Stimulated activated CD4-positive, alpha-beta T cell treated with anti-CD3 and anti-CD28 coated beads, Interleukin-15, amount 100 ng/mL, for 1 hour (primary cell): ENCODE data around the gene MFAP2.

Source experiments
- DNase-seq, 2 donors: peaks; one replicate each; pipeline ENCODE4 v3.0.0-alpha.2; 2020; ENCODE audit warnings: low read depth in 1 of 2, low spot score in 1 of 2

The MFAP2 gene

GRCh38 chr1:17008208-17008855 lies 27.9 kb upstream of the MFAP2 start:
- no peak for DNase-seq

GRCh38 chr1:17007121-17007520 lies 26.7 kb upstream of the MFAP2 start:
- DNase-seq: no peak

DNA sequence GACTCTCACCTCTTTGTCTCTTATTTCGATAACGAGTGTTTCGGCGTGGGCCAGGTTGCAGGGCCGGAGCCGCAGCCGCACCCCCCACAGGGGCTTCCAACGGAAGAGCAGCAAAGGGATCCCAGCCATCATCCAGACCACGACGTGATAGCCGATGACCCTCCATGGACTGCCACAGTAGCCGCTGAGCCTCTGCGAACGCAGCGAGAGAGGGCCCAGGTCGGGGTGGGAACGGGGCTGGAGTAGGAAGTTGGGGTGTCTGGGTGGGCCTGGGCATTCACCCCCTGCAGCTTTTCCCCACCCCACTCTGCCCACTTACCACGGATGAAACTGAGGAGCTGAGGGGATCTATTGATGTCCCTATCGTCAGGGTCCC lies 24.9 kb upstream of the MFAP2 start:
- DNase-seq: no peak

DNA sequence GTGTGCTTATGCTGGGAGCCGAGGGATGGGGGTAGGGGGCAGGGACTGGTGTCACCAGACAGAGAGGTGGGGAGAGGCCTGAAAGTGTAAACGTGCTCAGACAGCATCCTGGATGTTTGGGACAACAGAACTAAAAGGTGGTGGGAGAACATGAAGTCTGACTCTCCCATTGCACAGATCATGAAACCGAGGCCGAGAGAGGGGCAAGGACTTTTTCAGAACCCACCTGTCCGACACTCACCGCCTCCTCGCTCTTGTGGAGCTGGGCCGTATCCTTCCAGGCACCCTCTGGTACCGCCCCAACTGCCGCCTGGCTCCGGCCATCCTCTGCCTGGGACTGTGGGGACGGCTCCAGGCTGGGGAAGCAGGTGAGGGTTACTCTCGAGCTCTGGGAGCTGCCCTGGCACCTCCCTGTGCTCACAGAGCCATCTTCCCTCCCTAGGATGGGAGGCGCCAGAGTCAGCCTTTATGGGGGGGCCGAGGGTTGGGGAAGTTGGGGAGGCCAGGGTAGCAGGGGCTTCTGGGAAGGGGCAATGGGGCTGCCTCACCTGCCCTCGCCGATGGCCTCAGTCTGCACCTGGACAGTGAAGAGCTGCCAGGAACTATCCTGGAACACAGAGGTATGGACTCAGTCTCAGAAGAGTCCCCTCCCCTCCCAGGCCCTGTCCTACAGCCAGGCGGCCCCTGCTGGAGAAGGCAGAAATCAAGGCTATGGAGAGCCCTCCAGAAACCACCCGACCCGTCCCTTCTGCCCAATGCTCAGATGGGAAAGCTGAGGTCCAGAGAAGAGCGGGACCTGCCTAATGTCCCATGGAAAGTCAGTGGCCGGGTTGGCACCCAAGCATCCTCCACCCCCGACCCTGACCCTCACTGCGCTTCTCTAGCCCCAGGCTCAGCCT lies 24.3 kb upstream of the MFAP2 start:
- no peak for DNase-seq

- no peak for DNase-seq
These were observed 22.1 kb upstream of the MFAP2 start for GRCh38 chr1:17002524-17002902.

- DNase-seq: no peak
These were observed 21.5 kb upstream of the MFAP2 start for GRCh38 chr1:17001760-17002523.

- no peak for DNase-seq
These were observed 19.4 kb upstream of the MFAP2 start for GRCh38 chr1:16999863-17000262.

DNA sequence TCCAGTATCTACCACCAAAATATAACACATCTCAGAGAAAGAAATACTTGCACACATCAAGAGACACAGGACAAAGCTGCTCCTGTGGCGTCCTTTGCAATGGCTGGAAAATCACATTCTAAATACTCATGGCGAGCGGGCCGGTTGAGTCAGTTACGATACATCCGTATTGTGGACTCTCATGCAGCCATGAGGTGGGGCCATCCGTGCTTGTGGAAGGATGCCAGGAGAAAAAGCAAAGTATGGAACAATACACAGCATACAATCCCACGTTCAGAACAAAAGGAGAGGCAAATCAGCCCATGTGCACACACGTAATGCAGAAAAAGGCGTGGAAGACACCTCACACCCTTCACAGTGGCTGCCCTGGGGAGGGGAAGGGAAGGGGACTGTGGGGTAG lies 18.2 kb upstream of the MFAP2 start:
- DNase-seq: no peak

GRCh38 chr1:16996845-16997244 lies 16.4 kb upstream of the MFAP2 start:
- no peak for DNase-seq

DNA sequence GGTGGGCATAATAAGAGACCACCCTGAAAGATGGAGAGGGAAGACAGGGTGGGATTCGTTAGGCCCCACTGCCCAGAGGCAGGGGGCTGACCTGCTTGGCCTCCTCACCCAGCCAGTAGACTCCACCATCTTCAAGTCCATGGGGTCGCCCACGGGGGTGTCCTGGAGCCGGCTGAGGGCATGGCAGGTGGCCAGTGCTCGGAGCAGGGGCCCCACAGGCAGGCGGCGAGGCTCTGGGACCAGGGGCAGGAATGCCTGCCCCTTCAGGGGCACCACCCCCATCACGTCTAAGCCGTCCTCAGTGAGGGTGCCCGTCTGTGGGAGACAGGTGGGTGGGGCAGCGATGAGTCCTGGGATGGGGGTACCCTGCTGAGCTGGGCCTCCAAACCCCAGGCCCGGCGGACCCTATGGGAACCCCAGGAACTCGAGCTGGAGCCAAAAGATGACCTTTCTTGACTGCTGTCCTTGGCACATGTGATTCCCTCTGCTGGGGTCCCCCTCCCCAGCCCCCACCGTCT lies 13.2 kb upstream of the MFAP2 start:
- no peak for DNase-seq

GRCh38 chr1:16992675-16993074 lies 12.3 kb upstream of the MFAP2 start:
- DNase-seq: no peak

- no peak for DNase-seq
These were observed 11.7 kb upstream of the MFAP2 start for GRCh38 chr1:16992102-16992501.

DNA sequence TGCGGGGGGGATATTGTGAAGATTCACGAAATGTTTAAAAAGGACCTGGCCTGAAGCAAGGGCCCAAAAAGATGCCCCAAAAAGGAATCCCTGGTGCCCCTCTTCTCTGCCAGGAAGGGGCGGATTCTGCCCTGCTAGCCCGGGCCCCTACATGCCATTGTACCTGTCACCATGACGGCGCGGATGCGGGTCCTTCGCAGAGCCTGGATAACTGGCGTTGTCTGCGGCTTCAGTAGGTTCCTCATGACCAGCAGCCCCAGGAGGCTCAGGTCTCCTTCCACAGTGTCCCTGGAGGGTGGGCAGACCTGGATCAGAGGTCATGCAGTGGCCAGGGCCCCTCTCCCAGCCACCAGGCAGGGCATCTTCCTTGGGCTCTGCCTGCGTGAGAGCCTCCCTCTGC lies 11.2 kb upstream of the MFAP2 start:
- no peak for DNase-seq

- no peak for DNase-seq
These were observed 9.4 kb upstream of the MFAP2 start for GRCh38 chr1:16989676-16990391.

- DNase-seq: no peak
These were observed 7.8 kb upstream of the MFAP2 start for GRCh38 chr1:16988210-16988609.

DNA sequence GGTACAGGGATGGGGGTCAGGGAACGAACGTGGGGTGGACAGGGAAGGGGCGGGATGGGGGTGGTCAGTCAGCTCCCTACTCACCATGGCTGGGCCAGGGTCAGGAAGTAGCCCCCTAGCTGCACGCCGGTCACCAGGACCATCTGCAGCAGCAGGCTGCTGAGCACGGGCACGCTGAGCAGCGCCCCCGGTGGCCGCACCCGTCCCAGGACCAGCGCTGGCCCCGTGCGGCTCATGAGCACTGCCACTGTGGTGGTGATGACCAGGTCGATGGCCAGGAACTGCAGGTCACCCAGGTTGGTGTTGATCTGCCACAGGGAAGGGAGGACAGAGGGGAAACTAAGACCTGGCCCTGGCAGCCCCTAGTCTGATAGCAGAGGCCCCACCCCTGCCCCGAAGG lies 6.5 kb upstream of the MFAP2 start:
- DNase-seq: no peak

GRCh38 chr1:16986560-16986959 lies 6.1 kb upstream of the MFAP2 start:
- no peak for DNase-seq

- DNase-seq: no peak
These were observed 5.7 kb upstream of the MFAP2 start for GRCh38 chr1:16986113-16986512.

DNA sequence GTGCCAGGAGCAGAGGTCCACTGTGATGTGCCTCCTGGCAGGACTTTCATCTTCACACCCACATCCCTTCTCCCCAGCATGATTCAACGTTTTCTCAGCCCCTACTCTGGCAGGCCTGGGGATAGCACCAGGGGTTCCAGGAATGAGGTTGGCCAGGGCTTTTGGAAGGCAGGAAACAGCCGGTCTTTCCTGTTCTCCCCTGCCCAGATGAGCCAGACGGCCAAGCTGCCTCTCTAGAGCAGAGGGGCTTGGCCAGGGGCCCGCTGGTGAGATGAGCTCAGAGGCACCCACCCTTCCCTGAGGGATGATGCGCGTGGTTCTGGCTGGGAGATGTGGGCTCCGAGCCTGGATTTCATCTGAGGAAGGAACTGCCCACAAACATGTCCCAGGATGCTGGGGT lies 4.3 kb upstream of the MFAP2 start:
- DNase-seq: no peak

DNA sequence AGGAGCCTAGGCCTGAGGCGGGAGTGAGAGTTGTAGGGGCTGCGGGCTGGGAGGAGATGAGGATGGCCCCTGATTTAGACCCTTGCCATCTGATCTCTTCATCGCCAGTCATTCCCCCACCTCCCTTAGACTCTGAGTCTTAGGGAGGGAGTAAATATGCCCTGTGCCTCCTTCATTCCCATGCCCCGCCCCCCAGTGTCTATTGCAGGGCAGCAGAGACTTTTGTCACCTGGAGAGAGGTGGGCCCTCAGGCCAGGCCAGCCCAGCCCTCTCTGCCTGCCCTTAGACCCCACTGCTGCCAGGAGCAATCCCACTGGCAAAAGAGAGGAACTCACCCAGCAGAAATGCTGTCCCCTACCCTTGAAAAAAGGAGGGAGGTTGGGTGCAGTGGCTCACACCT lies 3.2 kb upstream of the MFAP2 start:
- no peak for DNase-seq

DNA sequence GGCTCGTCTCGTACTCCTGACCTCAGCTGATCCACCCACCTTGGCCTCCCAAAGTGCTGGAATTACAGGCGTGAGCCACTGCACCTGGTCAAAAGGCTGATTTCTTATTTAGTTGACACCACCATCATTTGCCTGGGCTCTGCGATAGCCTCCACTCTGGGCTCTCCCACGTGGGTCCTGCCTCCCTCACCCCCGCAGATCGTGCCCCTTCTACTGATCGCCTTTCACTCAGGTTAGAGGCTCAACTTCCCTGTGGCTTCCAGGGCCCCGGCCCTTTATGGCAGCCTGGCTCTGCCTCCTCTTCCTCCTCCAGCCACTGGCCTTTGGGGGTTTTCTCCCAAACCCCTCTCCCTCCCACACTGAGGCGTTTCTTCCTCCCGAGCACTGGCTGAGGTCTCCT lies 2.5 kb upstream of the MFAP2 start:
- DNase-seq: no peak
